H9 (cell line): Measurements from ENCODE around the gene SUN2. TPM values are rescaled to one million over a fixed set of nuclear protein-coding genes. Genes with fewer than 3 reads are reported as not detected.

Experiments
- DNase-seq: peaks from one replicate; pipeline ENCODE4 v3.0.0-alpha.2; 2017
- H2AFZ ChIP-seq: one replicate; pipeline ENCODE4 v1.6.1; 2013; ENCODE audit warnings: mild to moderate bottlenecking, low read length, control low read depth, moderate library complexity
- H2AK5ac ChIP-seq: 2 replicates; pipeline ENCODE4 v1.6.1; 2013; ENCODE audit warnings: low read length, control low read depth, mixed read lengths; ENCODE audit not compliant: insufficient read length
- H2BK120ac ChIP-seq: one replicate; pipeline ENCODE4 v1.6.1; 2013; ENCODE audit warnings: low read depth, mild to moderate bottlenecking, low read length, control low read depth, inconsistent platforms; ENCODE audit not compliant: poor library complexity, severe bottlenecking
- H2BK12ac ChIP-seq: 2 replicates; pipeline ENCODE4 v1.6.1; 2013; ENCODE audit warnings: low read length, control low read depth, mixed read lengths, low read depth; ENCODE audit not compliant: insufficient read length
- H2BK15ac ChIP-seq: 2 replicates; pipeline ENCODE4 v1.6.1; 2013; ENCODE audit warnings: low read depth, low read length, control low read depth
- H2BK20ac ChIP-seq: one replicate; pipeline ENCODE4 v1.6.1; 2013; ENCODE audit warnings: low read depth, mild to moderate bottlenecking, low read length, control low read depth, inconsistent platforms; ENCODE audit not compliant: poor library complexity, severe bottlenecking
- H2BK5ac ChIP-seq: 2 replicates; pipeline ENCODE4 v1.6.1; 2013; ENCODE audit warnings: low read length, control low read depth, mixed read lengths; ENCODE audit not compliant: insufficient read length
- H3K14ac ChIP-seq: 2 replicates; pipeline ENCODE4 v1.6.1; 2013; ENCODE audit warnings: low read length, control low read depth; ENCODE audit not compliant: insufficient read depth
- H3K18ac ChIP-seq: 2 replicates; pipeline ENCODE4 v1.6.1; 2013; ENCODE audit warnings: low read depth, mild to moderate bottlenecking, mixed read lengths, low read length, control low read depth; ENCODE audit not compliant: insufficient read length
- H3K23ac ChIP-seq: 2 replicates; pipeline ENCODE4 v1.6.1; 2013; ENCODE audit warnings: low read length, control low read depth, mixed read lengths, low read depth; ENCODE audit not compliant: insufficient read length
- H3K23me2 ChIP-seq: 2 replicates; pipeline ENCODE4 v1.6.1; 2013; ENCODE audit warnings: low read depth, mild to moderate bottlenecking, mixed read lengths, low read length, control low read depth; ENCODE audit not compliant: insufficient read length, poor library complexity, severe bottlenecking
- H3K27ac ChIP-seq: 2 replicates; pipeline ENCODE4 v1.5.1; 2013; ENCODE audit warnings: low read length, control low read depth, mixed read lengths, low read depth; ENCODE audit not compliant: insufficient read length
- H3K27me3 ChIP-seq: 2 replicates; pipeline ENCODE4 v1.6.1; 2013; ENCODE audit warnings: low read length, control low read depth, inconsistent platforms; ENCODE audit not compliant: insufficient read depth
- H3K4ac ChIP-seq: 2 replicates; pipeline ENCODE4 v1.6.1; 2013; ENCODE audit warnings: low read depth, mild to moderate bottlenecking, control low read depth, inconsistent platforms, low read length, moderate library complexity
- H3K4me1 ChIP-seq: 2 replicates; pipeline ENCODE4 v1.6.1; 2013; ENCODE audit warnings: low read length, control low read depth, inconsistent platforms; ENCODE audit not compliant: insufficient read depth
- H3K4me2 ChIP-seq: 2 replicates; pipeline ENCODE4 v1.6.1; 2013; ENCODE audit warnings: low read length, control low read depth, mixed read lengths; ENCODE audit not compliant: insufficient read length, insufficient read depth
- H3K56ac ChIP-seq: 2 replicates; pipeline ENCODE4 v1.6.1; 2013; ENCODE audit warnings: low read depth, mild to moderate bottlenecking, mixed read lengths, low read length, control low read depth; ENCODE audit not compliant: insufficient read length
- H3K79me1 ChIP-seq: 2 replicates; pipeline ENCODE4 v1.6.1; 2013; ENCODE audit warnings: low read depth, mild to moderate bottlenecking, moderate library complexity, low read length, control low read depth, inconsistent platforms; ENCODE audit not compliant: insufficient read depth, poor library complexity, severe bottlenecking
- H3K79me2 ChIP-seq: 2 replicates; pipeline ENCODE4 v1.6.1; 2013; ENCODE audit warnings: low read length, control low read depth, inconsistent platforms; ENCODE audit not compliant: insufficient read depth
- H3K9ac ChIP-seq: 2 replicates; pipeline ENCODE4 v1.6.1; 2013; ENCODE audit warnings: low read length, control low read depth, mixed read lengths; ENCODE audit not compliant: insufficient read length; ENCODE audit errors: extremely low read depth
- H3K9me3 ChIP-seq: one replicate; pipeline ENCODE4 v1.6.1; 2013; ENCODE audit warnings: low read depth, low read length, inconsistent platforms; ENCODE audit not compliant: control insufficient read depth
- H3T11ph ChIP-seq: one replicate; pipeline ENCODE4 v1.6.1; 2013; ENCODE audit warnings: mild to moderate bottlenecking, low read length, control low read depth, inconsistent platforms
- H4K20me1 ChIP-seq: one replicate; pipeline ENCODE4 v1.6.1; 2013; ENCODE audit not compliant: control insufficient read depth, insufficient read length, insufficient read depth
- H4K5ac ChIP-seq: 2 replicates; pipeline ENCODE4 v1.6.1; 2013; ENCODE audit warnings: low read depth, mild to moderate bottlenecking, mixed read lengths, low read length, control low read depth; ENCODE audit not compliant: insufficient read length
- H4K8ac ChIP-seq: replicated peaks from 2 replicates; pipeline ENCODE4 v1.6.1; 2013; ENCODE audit warnings: low read length, control low read depth, mixed read lengths, low read depth; ENCODE audit not compliant: insufficient read length
- H4K91ac ChIP-seq: 2 replicates; pipeline ENCODE4 v1.6.1; 2013; ENCODE audit warnings: low read depth, mild to moderate bottlenecking, moderate library complexity, mixed read lengths, low read length, control low read depth; ENCODE audit not compliant: insufficient read length
- H3K27ac Mint-ChIP-seq, 3 experiments: 2 replicates in 2 of 3; 3 replicates in 1 of 3; pipeline ENCODE4 v1.8.0; 2020 to 2021; ENCODE audit warnings: mixed read lengths in 3 of 3, mild to moderate bottlenecking in 1 of 3, moderate library complexity in 1 of 3
- H3K27me3 Mint-ChIP-seq: 2 replicates; pipeline ENCODE4 v1.8.0; 2021; ENCODE audit warnings: low read depth, mild to moderate bottlenecking, moderate library complexity, mixed read lengths
- H3K36me3 Mint-ChIP-seq, 3 experiments: 2 replicates in 2 of 3; 3 replicates in 1 of 3; pipeline ENCODE4 v1.8.0; 2020 to 2021; ENCODE audit warnings: low read depth in 3 of 3, mixed read lengths in 3 of 3; ENCODE audit not compliant: insufficient read depth in 1 of 3
- H3K4me1 Mint-ChIP-seq, 2 experiments: 2 replicates each; pipeline ENCODE4 v1.8.0; 2020; ENCODE audit warnings: mixed read lengths in 2 of 2
- H3K4me3 Mint-ChIP-seq, 2 experiments: 2 replicates in 1 of 2; 3 replicates in 1 of 2; pipeline ENCODE4 v1.8.0; 2020 to 2021; ENCODE audit warnings: mild to moderate bottlenecking in 2 of 2, mixed read lengths in 2 of 2, moderate library complexity in 1 of 2
- H3K9me3 Mint-ChIP-seq, 2 experiments: 2 replicates in 1 of 2; 3 replicates in 1 of 2; pipeline ENCODE4 v1.8.0; 2020; ENCODE audit warnings: mild to moderate bottlenecking in 2 of 2, mixed read lengths in 2 of 2, moderate library complexity in 1 of 2
- CTCF ChIP-seq: fragments of 200-600 bp; sonication (generic); conservative IDR thresholded peaks from 3 replicates; pipeline ENCODE4 v1.8.0; 2021; ENCODE audit warnings: antibody characterized with exemption, mild to moderate bottlenecking
- WGBS: extraction: QIAGEN DNeasy Blood & Tissue Kit; methylation state at CpG from one replicate; pipeline ENCODE4 v1.1.7; 2013; ENCODE audit warnings: missing lambda C conversion rate, low lambda C conversion rate, mixed read lengths; ENCODE audit not compliant: insufficient read length; ENCODE audit errors: extremely low coverage; 5-methylcytosine and 5-hydroxymethylcytosine counted together
- total RNA-seq: library from RNA; stranded (reverse); gene quantifications from 2 replicates; pipeline ENCODE4 v1.2.1, GENCODE V29; 2021

SUN2 gene
- total RNA-seq, 1 experiment from 2014 or later = 12.0 TPM

GRCh38 chr22:38727530-38728451 lies 28.0 kb downstream of the SUN2 start:
- Histone ChIP-seq H2BK12ac (no peak overlapping the region), H3K79me1 (no peaks in the 10 kb centered on the region), H3K27ac (no peak overlapping the region), H3K14ac (no peak overlapping the region), H3K56ac (no peak overlapping the region), H2AK5ac (no peak overlapping the region), H3K27me3 (no peaks in the 10 kb centered on the region), H3K4ac (no peak overlapping the region), H3K9ac (no peak overlapping the region), H3K23ac (no peak overlapping the region), H3K4me1 (no peaks in the 10 kb centered on the region), H4K91ac (no peak overlapping the region), H2BK120ac (no peak overlapping the region), H3K9me3 (no peaks in the 10 kb centered on the region), H2BK5ac (no peak overlapping the region), H2BK15ac (no peak overlapping the region), H4K20me1 (no peaks in the 10 kb centered on the region), H3K79me2 (no peaks in the 10 kb centered on the region), H3K4me2 (no peak overlapping the region), H3K23me2 (no peaks in the 10 kb centered on the region), H4K5ac (no peak overlapping the region), H3K18ac (no peak overlapping the region), H2BK20ac (no peak overlapping the region), H3T11ph (no peak overlapping the region), H4K8ac (no peak overlapping the region), H2AFZ (no peak overlapping the region)
- no peak overlapping the region for H3K4me3 Mint-ChIP-seq
- TF ChIP-seq CTCF = no peak
- DNase-seq = no peak
- no CpG with 5 or more reads among the region's 15 CpGs for WGBS
- no peaks in the 10 kb centered on the region for H3K27me3 Mint-ChIP-seq
- H3K9me3 Mint-ChIP-seq = no peaks in the 10 kb centered on the region
- no peaks in the 10 kb centered on the region for H3K4me1 Mint-ChIP-seq
- H3K36me3 Mint-ChIP-seq = peaks cover 47 to 99% (median 87%) of the 10 kb centered on the region in 3 experiments; a peak in 6 of 7 replicates
- H3K27ac Mint-ChIP-seq = peak overlapping the region in 1 of 3 experiments; percentile 85; a peak in 1 of 7 replicates
